ENCODE results near the gene ZC3H12C. TPM values are rescaled to one million over a fixed set of nuclear protein-coding genes. Genes with fewer than 3 reads are reported as not detected.
"Not testable (repeated sequence)": the region's sequence is repeated elsewhere in the genome, so short reads cannot be mapped to it uniquely, and the experiment has no call there.

ZC3H12C gene
- total and polyA plus RNA-seq, 3 experiments from 2014 or later, result 1.5 to 1.9 TPM; not detected in 1

- DNase-seq, result no peak
- H3K36me3 Mint-ChIP-seq, result no peaks in the 10 kb centered on the region
- CTCF ChIA-PET, result interaction anchor here (1.1 to 3.9 kb wide), 16 partner anchors 12 to 1029 kb away, joined by 3 to 43 read pairs (median 8); partner anchors contain the start of gene FDX1
- H3K9me3 Mint-ChIP-seq, result no peaks in the 10 kb centered on the region
- no peaks in the 10 kb centered on the region for H3K9me3 ChIP-seq (ENCODE audit: low read length)
- no peak overlapping the region for H3K4me3 Mint-ChIP-seq
- no peak overlapping the region for H3K4me3 ChIP-seq (ENCODE audit: low read length)
- H3K4me1 Mint-ChIP-seq, result no peaks in the 10 kb centered on the region
- H3K27ac Mint-ChIP-seq, result no peak overlapping the region
- peaks cover 0 to 2% of the 10 kb centered on the region in 2 donors for H3K27me3 Mint-ChIP-seq
- no peak overlapping the region for H3K27ac ChIP-seq (ENCODE audit: low read depth, low read length)
- POLR2A ChIA-PET, result interaction anchor here (0.7 kb wide), 1 partner anchor 147 kb away, joined by 3 read pairs; no protein-coding TSS in a partner anchor
- H3K27me3 ChIP-seq (ENCODE audit: insufficient read depth, low read length, poor library complexity, severe bottlenecking), result no peaks in the 10 kb centered on the region
- no peaks in the 10 kb centered on the region for H3K36me3 ChIP-seq (ENCODE audit: insufficient read depth, low read length)
- no peaks in the 10 kb centered on the region for H3K4me1 ChIP-seq (ENCODE audit: insufficient read depth, low read length)
Observed at GRCh38 chr11:110200241-110200640, 107.0 kb downstream of the ZC3H12C start.

DNA sequence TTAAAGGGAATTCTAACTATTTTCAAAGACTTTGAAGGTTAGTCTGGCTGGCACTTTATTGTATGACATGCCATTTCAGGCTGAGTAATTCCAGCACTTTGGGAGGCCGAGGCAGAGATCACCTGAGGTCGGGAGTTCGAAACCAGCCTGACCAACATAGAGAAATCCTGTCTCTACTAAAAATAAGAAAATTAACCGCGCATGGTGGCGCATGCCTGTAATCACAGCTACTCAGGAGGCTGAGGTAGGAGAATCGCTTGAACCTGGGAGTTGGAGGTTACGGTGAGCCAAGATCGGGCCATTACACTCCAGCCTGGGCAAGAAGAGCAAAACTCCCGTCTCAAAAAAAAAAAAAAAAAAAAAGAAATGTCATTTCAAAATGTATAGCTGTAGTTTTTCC, 107.6 kb downstream of the ZC3H12C start:
- no peaks in the 10 kb centered on the region for H3K36me3 Mint-ChIP-seq
- H3K4me1 ChIP-seq (ENCODE audit: insufficient read depth, low read length), result no peaks in the 10 kb centered on the region
- no peak for DNase-seq
- no peak overlapping the region for H3K4me3 ChIP-seq (ENCODE audit: low read length)
- H3K9me3 ChIP-seq (ENCODE audit: low read length), result no peaks in the 10 kb centered on the region
- no peak overlapping the region for H3K27ac Mint-ChIP-seq
- no peak overlapping the region for H3K27ac ChIP-seq (ENCODE audit: low read depth, low read length)
- H3K36me3 ChIP-seq (ENCODE audit: insufficient read depth, low read length), result no peaks in the 10 kb centered on the region
- CTCF ChIA-PET, result interaction anchor here (0.7 to 3.9 kb wide), 27 partner anchors 13 to 1028 kb away, joined by 3 to 43 read pairs (median 5); partner anchors contain the start of gene FDX1
- no peaks in the 10 kb centered on the region for H3K27me3 ChIP-seq (ENCODE audit: insufficient read depth, low read length, poor library complexity, severe bottlenecking)
- H3K4me3 Mint-ChIP-seq, result no peak overlapping the region
- no peaks in the 10 kb centered on the region for H3K4me1 Mint-ChIP-seq
- H3K27me3 Mint-ChIP-seq, result peaks cover 0 to 2% of the 10 kb centered on the region in 2 donors
- POLR2A ChIA-PET, result no interaction called here
- H3K9me3 Mint-ChIP-seq, result no peaks in the 10 kb centered on the region

GRCh38 chr11:110207123-110207522, 113.9 kb downstream of the ZC3H12C start:
- Histone ChIP-seq H3K4me3 (ENCODE audit: low read length) (no peak overlapping the region), H3K27me3 (ENCODE audit: insufficient read depth, low read length, poor library complexity, severe bottlenecking) (no peaks in the 10 kb centered on the region), H3K27ac (ENCODE audit: low read depth, low read length) (no peak overlapping the region), H3K9me3 (ENCODE audit: low read length) (no peaks in the 10 kb centered on the region), H3K4me1 (ENCODE audit: insufficient read depth, low read length) (no peaks in the 10 kb centered on the region), H3K36me3 (ENCODE audit: insufficient read depth, low read length) (no peaks in the 10 kb centered on the region)
- Mint-ChIP-seq H3K27ac (peak overlapping the region in 1 of 8 donors; percentile 32), H3K4me3 (no peak overlapping the region), H3K9me3 (peaks cover 0 to 2% (median 0%) of the 10 kb centered on the region in 5 donors), H3K36me3 (no peaks in the 10 kb centered on the region), H3K27me3 (peaks cover 0 to 2% of the 10 kb centered on the region in 2 donors), H3K4me1 (peaks cover 0 to 9% (median 2%) of the 10 kb centered on the region in 3 donors)
- DNase-seq, result no peak
- ChIA-PET POLR2A (no interaction called here), CTCF (no interaction called here)

- H3K4me1 ChIP-seq (ENCODE audit: insufficient read depth, low read length); H3K9me3 Mint-ChIP-seq; H3K9me3 ChIP-seq (ENCODE audit: low read length); H3K36me3 Mint-ChIP-seq; H3K4me1 Mint-ChIP-seq; POLR2A ChIA-PET; H3K27me3 ChIP-seq (ENCODE audit: insufficient read depth, low read length, poor library complexity, severe bottlenecking); H3K27me3 Mint-ChIP-seq; H3K4me3 ChIP-seq (ENCODE audit: low read length); H3K36me3 ChIP-seq (ENCODE audit: insufficient read depth, low read length); H3K27ac ChIP-seq (ENCODE audit: low read depth, low read length): not testable (repeated sequence)
- CTCF ChIA-PET, result interaction anchor here (0.8 kb wide), 1 partner anchor 40 kb away, joined by 3 read pairs; no protein-coding TSS in a partner anchor
- Mint-ChIP-seq H3K27ac (peak overlapping the region in 6 of 8 donors; percentile 12 to 74 (median 55)), H3K4me3 (peak overlapping the region; percentile 40 to 93 (median 79))
- DNase-seq, result peak in 1 of 5 donors; percentile 29
Observed at GRCh38 chr11:110208678-110209312, 115.6 kb downstream of the ZC3H12C start.

GRCh38 chr11:110209313-110209694, 116.1 kb downstream of the ZC3H12C start:
- H3K4me1 Mint-ChIP-seq, result not testable (repeated sequence)
- H3K4me3 Mint-ChIP-seq, result peak overlapping the region; percentile 40 to 93 (median 79)
- CTCF ChIA-PET, result interaction anchor here (0.8 kb wide), 1 partner anchor 39 kb away, joined by 3 read pairs; no protein-coding TSS in a partner anchor

DNA sequence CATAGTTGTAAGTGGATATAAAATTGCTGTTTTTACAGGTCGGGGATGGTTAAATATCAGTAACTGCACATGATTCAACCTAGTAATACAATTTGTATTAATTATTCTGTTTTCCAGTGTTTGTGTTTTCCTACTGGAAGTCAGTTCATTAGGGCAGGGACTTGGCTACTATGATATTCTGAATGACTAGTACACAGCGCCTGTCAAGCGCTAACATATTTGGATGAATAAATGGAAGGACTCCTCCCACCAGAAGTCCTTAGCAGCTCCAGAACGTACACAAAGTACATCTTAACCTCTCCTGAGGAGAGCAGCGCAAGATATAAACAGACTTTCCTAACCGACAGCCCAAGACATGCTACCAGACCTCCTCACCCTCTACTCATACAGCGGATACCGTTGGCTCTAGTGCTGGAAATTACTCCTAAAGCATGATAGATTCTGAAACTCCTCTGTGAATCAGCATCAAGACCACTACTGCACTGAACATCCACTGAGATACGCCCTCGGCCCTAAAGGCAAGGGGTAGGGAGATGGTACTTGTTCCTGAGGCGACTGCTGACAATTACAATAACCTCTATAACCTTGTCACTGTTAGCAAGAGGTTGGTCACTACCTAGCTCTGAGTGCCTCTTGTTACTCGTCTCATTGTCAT, 124.2 kb downstream of the ZC3H12C start:
- Mint-ChIP-seq H3K27me3 (no peaks in the 10 kb centered on the region), H3K27ac (peak overlapping the region in 1 of 8 donors; percentile 5), H3K9me3 (no peaks in the 10 kb centered on the region), H3K4me3 (no peak overlapping the region), H3K4me1 (no peaks in the 10 kb centered on the region), H3K36me3 (peaks cover 0 to 8% (median 0%) of the 10 kb centered on the region in 3 donors)
- Histone ChIP-seq H3K9me3 (ENCODE audit: low read length) (no peaks in the 10 kb centered on the region), H3K36me3 (ENCODE audit: insufficient read depth, low read length) (no peaks in the 10 kb centered on the region), H3K27me3 (ENCODE audit: insufficient read depth, low read length, poor library complexity, severe bottlenecking) (no peaks in the 10 kb centered on the region), H3K4me3 (ENCODE audit: low read length) (no peak overlapping the region), H3K27ac (ENCODE audit: low read depth, low read length) (no peak overlapping the region), H3K4me1 (ENCODE audit: insufficient read depth, low read length) (no peaks in the 10 kb centered on the region)
- ChIA-PET CTCF (no interaction called here), POLR2A (no interaction called here)
- DNase-seq, result no peak

More at GRCh38 chr11:110209313-110209694, 116.1 kb downstream of the ZC3H12C start:
- H3K9me3 ChIP-seq (ENCODE audit: low read length); H3K27ac ChIP-seq (ENCODE audit: low read depth, low read length); H3K4me1 ChIP-seq (ENCODE audit: insufficient read depth, low read length); H3K27me3 ChIP-seq (ENCODE audit: insufficient read depth, low read length, poor library complexity, severe bottlenecking); H3K27me3 Mint-ChIP-seq; H3K9me3 Mint-ChIP-seq; H3K36me3 Mint-ChIP-seq; POLR2A ChIA-PET; H3K4me3 ChIP-seq (ENCODE audit: low read length); H3K36me3 ChIP-seq (ENCODE audit: insufficient read depth, low read length): not testable (repeated sequence)
- peak in 1 of 5 donors; percentile 44 for DNase-seq
- H3K27ac Mint-ChIP-seq, result peak overlapping the region in 1 of 8 donors; percentile 47

DNA sequence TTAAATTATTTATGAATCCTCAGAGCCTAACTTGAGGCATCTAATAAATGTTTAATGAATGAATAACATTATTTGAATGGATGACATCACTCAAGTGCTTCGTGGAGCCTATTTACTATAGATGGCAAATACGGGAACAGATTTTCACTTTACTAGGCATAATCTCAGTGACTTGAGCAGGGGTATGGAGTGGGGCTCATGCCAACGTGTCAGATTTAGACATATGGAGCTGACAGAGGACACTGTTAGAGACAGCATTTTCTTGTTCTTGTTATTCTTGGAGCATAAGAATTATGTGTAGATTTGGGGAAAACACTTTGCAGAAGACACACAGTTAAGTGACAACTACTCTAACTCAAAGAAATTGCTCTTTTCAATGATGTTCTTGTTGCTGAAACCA, 124.7 kb downstream of the ZC3H12C start:
- Mint-ChIP-seq H3K9me3 (no peaks in the 10 kb centered on the region), H3K27ac (no peak overlapping the region), H3K27me3 (no peaks in the 10 kb centered on the region), H3K4me3 (no peak overlapping the region), H3K4me1 (no peaks in the 10 kb centered on the region), H3K36me3 (peaks cover 0 to 8% (median 0%) of the 10 kb centered on the region in 3 donors)
- no peaks in the 10 kb centered on the region for H3K27me3 ChIP-seq (ENCODE audit: insufficient read depth, low read length, poor library complexity, severe bottlenecking)
- ChIA-PET CTCF (no interaction called here), POLR2A (no interaction called here)
- no peaks in the 10 kb centered on the region for H3K9me3 ChIP-seq (ENCODE audit: low read length)
- H3K27ac ChIP-seq (ENCODE audit: low read depth, low read length), result no peak overlapping the region
- no peaks in the 10 kb centered on the region for H3K4me1 ChIP-seq (ENCODE audit: insufficient read depth, low read length)
- no peak for DNase-seq
- no peaks in the 10 kb centered on the region for H3K36me3 ChIP-seq (ENCODE audit: insufficient read depth, low read length)
- no peak overlapping the region for H3K4me3 ChIP-seq (ENCODE audit: low read length)

DNA sequence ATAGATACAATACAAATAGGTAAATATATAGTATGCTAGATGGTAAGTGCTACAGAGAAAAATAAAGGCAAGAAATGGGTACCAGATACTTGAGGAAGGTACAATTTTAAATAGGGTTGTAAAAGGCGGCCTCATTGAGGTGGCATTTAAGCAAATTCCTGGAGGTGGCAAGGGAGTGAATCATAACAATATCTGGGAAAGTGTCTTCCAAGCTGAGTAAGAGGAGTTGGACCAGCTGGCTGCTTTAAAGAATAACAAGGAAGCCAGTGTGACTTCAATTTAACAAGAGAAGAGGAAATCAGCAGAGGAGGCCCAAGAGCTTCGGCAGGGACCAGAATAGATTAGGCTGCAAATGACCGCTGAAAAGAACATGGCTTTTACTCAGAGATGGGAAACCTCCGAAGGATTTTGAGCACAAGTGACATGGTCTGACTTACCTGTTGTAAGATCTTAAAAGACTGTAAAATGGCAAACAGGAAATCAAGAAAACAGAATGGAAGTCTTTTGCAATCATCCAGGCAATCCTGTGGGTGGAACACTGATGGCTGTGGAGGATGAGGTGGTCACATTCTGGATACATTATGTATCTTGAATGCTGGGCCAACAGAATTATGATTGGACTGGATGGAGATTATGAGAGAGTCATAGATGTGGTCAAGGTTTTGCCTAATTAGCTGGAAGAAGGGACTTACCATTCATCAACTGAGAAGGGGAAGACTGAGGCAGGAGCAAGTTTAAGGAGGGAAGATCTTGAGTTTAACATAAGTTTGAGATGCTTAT, 126.0 kb downstream of the ZC3H12C start:
- Mint-ChIP-seq H3K27ac (no peak overlapping the region), H3K4me1 (no peaks in the 10 kb centered on the region), H3K9me3 (no peaks in the 10 kb centered on the region), H3K27me3 (no peaks in the 10 kb centered on the region), H3K4me3 (no peak overlapping the region), H3K36me3 (peaks cover 2 to 8% (median 5%) of the 10 kb centered on the region in 3 donors)
- no peak overlapping the region for H3K27ac ChIP-seq (ENCODE audit: low read depth, low read length)
- H3K4me1 ChIP-seq (ENCODE audit: insufficient read depth, low read length), result no peaks in the 10 kb centered on the region
- ChIA-PET CTCF (no interaction called here), POLR2A (no interaction called here)
- H3K36me3 ChIP-seq (ENCODE audit: insufficient read depth, low read length), result no peaks in the 10 kb centered on the region
- no peak for DNase-seq
- no peaks in the 10 kb centered on the region for H3K27me3 ChIP-seq (ENCODE audit: insufficient read depth, low read length, poor library complexity, severe bottlenecking)
- H3K4me3 ChIP-seq (ENCODE audit: low read length), result no peak overlapping the region
- H3K9me3 ChIP-seq (ENCODE audit: low read length), result no peaks in the 10 kb centered on the region

Measured in CD8-positive, alpha-beta memory T cell (primary cell).